HepG2 (cell line): ENCODE results near the gene SAA4. TPM values are rescaled to one million over a fixed set of nuclear protein-coding genes. Genes with fewer than 3 reads are reported as not detected.
A peak's percentile ranks its signal among the peaks of the same experiment; 100 is the strongest.

ENCODE experiments used
- ATAC-seq: fragments of 200-7000 bp; cut with Tn5 transposase; 3 replicates; pipeline ENCODE4 v1.9.1; 2020; ENCODE audit warnings: mild to moderate bottlenecking, moderate library complexity
- BruUV-seq: library from RNA; stranded (reverse); fragments of 400-500 nt; replicated peaks from 2 replicates; lab custom pipeline; 2021; lab: Mats Ljungman, UMichigan
- CTCF ChIA-PET: fragments of 300-600 bp; formaldehyde crosslinking; extraction: SDS; loops from one replicate; lab custom pipeline; 2021; ENCODE audit warnings: low total read pairs, inconsistent platforms, low intra/inter-chr PET ratio; lab: Yijun Ruan, JAX
- POLR2A ChIA-PET: fragments of 350-600 bp; sonication (Branson Sonifier 250); formaldehyde crosslinking; loops from one replicate; lab custom pipeline; 2020; ENCODE audit warnings: antibody characterized with exemption, inconsistent platforms; lab: Yijun Ruan, JAX
- DNase-seq: peaks from one replicate; pipeline ENCODE4 v3.0.0-alpha.2; 2015; ENCODE audit warnings: low spot score
- FAIRE-seq: peaks from 3 replicates; lab custom pipeline; 2011; peaks lifted over from hg19 to GRCh38; lab: Jason Lieb, UNC
- H2AFZ ChIP-seq: one replicate; pipeline ENCODE4 v1.6.1; 2011; ENCODE audit warnings: low read length, inconsistent platforms
- H3K27ac ChIP-seq: fragments of 300-600 bp; 3 replicates; pipeline ENCODE4 v1.8.0; 2011; ENCODE audit warnings: mixed run types, mild to moderate bottlenecking, mixed read lengths, low read length, inconsistent platforms; ENCODE audit not compliant: insufficient read depth; ENCODE audit errors: extremely low read length
- H3K27me3 ChIP-seq, 2 experiments: fragments of 200-600 bp in 1 of 2; 2 replicates in 1 of 2; 3 replicates in 1 of 2; pipeline versions ENCODE4 v1.6.0 to v1.8.0; 2011; ENCODE audit warnings: low read length in 2 of 2, mild to moderate bottlenecking in 2 of 2, moderate library complexity in 2 of 2, inconsistent platforms in 1 of 2; ENCODE audit not compliant: insufficient read depth in 2 of 2, control insufficient read depth in 1 of 2
- H3K36me3 ChIP-seq, 2 experiments: fragments of 200-600 bp in 1 of 2; replicated peaks in 1 of 2; 2 replicates in 1 of 2; 3 replicates in 1 of 2; pipeline versions ENCODE4 v1.5.1 to v1.8.0; 2011; ENCODE audit warnings: low read length in 2 of 2, inconsistent platforms in 1 of 2; ENCODE audit not compliant: insufficient read depth in 2 of 2, control insufficient read depth in 1 of 2
- H3K4me1 ChIP-seq: 2 replicates; pipeline ENCODE4 v1.5.1; 2012; ENCODE audit warnings: low read length, inconsistent platforms; ENCODE audit not compliant: insufficient read depth
- H3K4me2 ChIP-seq: 2 replicates; pipeline ENCODE4 v1.6.0; 2011; ENCODE audit warnings: low read depth, low read length, inconsistent platforms
- H3K4me3 ChIP-seq, 3 experiments: fragments of 200-600 bp in 1 of 3; sonication (generic), shearing (Covaris generic) in 1 of 3; replicated peaks in 1 of 3; 2 replicates each; pipeline ENCODE4 v1.5.1; 2011 to 2016; ENCODE audit warnings: low read length in 3 of 3, inconsistent platforms in 2 of 3, low read depth in 2 of 3, mild to moderate bottlenecking in 2 of 3, control low read depth in 1 of 3, mixed read lengths in 1 of 3; ENCODE audit not compliant: insufficient read depth in 1 of 3
- H3K79me2 ChIP-seq: one replicate; pipeline ENCODE4 v1.6.1; 2011; ENCODE audit warnings: low read length, inconsistent platforms; ENCODE audit not compliant: insufficient read depth
- H3K9ac ChIP-seq: 2 replicates; pipeline ENCODE4 v1.6.0; 2011; ENCODE audit warnings: mild to moderate bottlenecking, low read depth, low read length, inconsistent platforms; ENCODE audit not compliant: insufficient read depth
- H3K9me3 ChIP-seq: 2 replicates; pipeline ENCODE4 v1.5.1; 2012; ENCODE audit warnings: mild to moderate bottlenecking, low read length
- H4K20me1 ChIP-seq: 2 replicates; pipeline ENCODE4 v1.6.0; 2011; ENCODE audit warnings: inconsistent platforms, mild to moderate bottlenecking, low read length, moderate library complexity; ENCODE audit not compliant: insufficient read depth
- ETV6 ChIP-seq: sonication (generic); formaldehyde crosslinking; conservative IDR thresholded peaks from 2 replicates; pipeline ENCODE4 v1.4.0; 2020; ENCODE audit warnings: missing genetic modification reagents
- PPARG ChIP-seq: conservative IDR thresholded peaks from 2 replicates; pipeline ENCODE4 v1.6.1; 2016; ENCODE audit warnings: missing biosample characterization, missing genetic modification reagents
- RBM22 ChIP-seq: fragments of 200-400 bp; formaldehyde crosslinking; optimal IDR thresholded peaks from 2 replicates; pipeline ENCODE3; 2017; ENCODE audit warnings: mild to moderate bottlenecking, low read length, moderate library complexity
- RNF219 ChIP-seq: sonication (generic); formaldehyde crosslinking; IDR thresholded peaks from 2 replicates; pipeline ENCODE4 v1.5.0; 2020; ENCODE audit warnings: mild to moderate bottlenecking, missing genetic modification reagents
- STAG1 ChIP-seq: sonication (generic); formaldehyde crosslinking; IDR thresholded peaks from 2 replicates; pipeline ENCODE4 v1.4.0; 2020; ENCODE audit warnings: missing genetic modification reagents
- TEF ChIP-seq: sonication (generic); formaldehyde crosslinking; IDR thresholded peaks from 2 replicates; pipeline ENCODE4 v1.5.0; 2020; ENCODE audit warnings: missing genetic modification reagents
- ZHX2 ChIP-seq, 2 experiments: sonication (generic) in 1 of 2; formaldehyde crosslinking in 1 of 2; IDR thresholded peaks; 2 replicates each; pipeline versions ENCODE4 v1.6.1 to v1.9.0; 2014 to 2022; ENCODE audit warnings: antibody characterized with exemption in 1 of 2, borderline replicate concordance in 1 of 2, inconsistent platforms in 1 of 2, low read depth in 1 of 2, missing genetic modification reagents in 1 of 2
- ZNF614 ChIP-seq: IDR thresholded peaks from 2 replicates; pipeline ENCODE4 v1.6.1; 2018; ENCODE audit warnings: missing biosample characterization, missing genetic modification reagents, inconsistent platforms, borderline replicate concordance
- WGBS: methylation state at CpG from one replicate; pipeline ENCODE4 v1.1.6; 2017; ENCODE audit warnings: low lambda C conversion rate; 5-methylcytosine and 5-hydroxymethylcytosine counted together
- in situ Hi-C: cut with HindIII; loops from 2 replicates; pipeline ENCODE4 v1.10.0; 2017; ENCODE audit warnings: low pct_unique_long_range_greater_than_20kb; ENCODE audit not compliant: extremely low pct_ligation_motif_present
- intact Hi-C: fragments of 100-400 bp; cut with micrococcal nuclease; formaldehyde crosslinking; loops from one replicate; pipeline ENCODE4 v1.10.0; 2022; ENCODE audit not compliant: unreplicated experiment
- polyA plus RNA-seq, 8 experiments: library from polyadenylated mRNA; depleted of rRNA in 3 of 8; stranded (reverse) in 7 of 8; unstranded in 1 of 8; fragments of >200 nt; fragmentation: Illumina TruSeq in 4 of 8; extraction: Trizol in 4 of 8; gene quantifications; 2 replicates each; pipeline versions ENCODE4 v1.2.1 to v1.2.3, GENCODE V29; 2011 to 2016; ENCODE audit warnings: low read depth in 4 of 8, missing spikeins in 1 of 8, mixed read lengths in 1 of 8; ENCODE audit not compliant: insufficient read depth in 1 of 8
- total RNA-seq, 5 experiments: library from RNA; depleted of rRNA; stranded (reverse); fragments of >200 nt; fragmentation: Illumina TruSeq; extraction: Trizol; gene quantifications; 2 replicates each; pipeline ENCODE4 v1.2.3, GENCODE V29; 2016; ENCODE audit warnings: low read depth in 1 of 5

The SAA4 gene
- total and polyA plus RNA-seq, 2 of the 13 experiments (the other 11 are each of a cell fraction or from before 2014, with no cell fraction given) = 53.4 to 253 TPM

GRCh38 chr11:18271206-18271605 is 34.6 kb upstream of the SAA4 start (continued):
- no peak for TF ChIP-seq ZHX2 (IDR thresholded peaks at IDR 0.05; ENCODE audit: low read depth)
- no peak for TF ChIP-seq ZHX2 (CRISPR knock-in tag; IDR thresholded peaks at IDR 0.05; ENCODE audit: borderline replicate concordance)
- peak; percentile 98 for TF ChIP-seq ZNF614 (CRISPR knock-in tag)

GRCh38 chr11:18270102-18270501 is 33.5 kb upstream of the SAA4 start:
- 41% methylated on average over 3 of the region's 4 CpGs for WGBS
- Histone ChIP-seq H3K9ac (no peak overlapping the region), H3K79me2 (no peaks in the 10 kb centered on the region), H3K27me3 (no peaks in the 10 kb centered on the region), H3K36me3 (no peaks in the 10 kb centered on the region), H3K4me2 (no peak overlapping the region), H3K4me1 (peaks cover 15% of the 10 kb centered on the region), H2AFZ (no peak overlapping the region), H4K20me1 (no peaks in the 10 kb centered on the region), H3K4me3 (no peak overlapping the region), H3K27ac (no peak overlapping the region), H3K9me3 (no peaks in the 10 kb centered on the region)
- CTCF ChIA-PET = no interaction called here
- ATAC-seq (peak; percentile 39; the same call in 2 of the 3 replicates), FAIRE-seq (no peak), DNase-seq (no peak)
- intact Hi-C loops (no loop called here), in situ Hi-C loops (no loop called here)
- POLR2A ChIA-PET = no interaction called here
- BruUV-seq = no TSS peak
- TF ChIP-seq ETV6 (CRISPR knock-in tag) (no peak), PPARG (CRISPR knock-in tag) (no peak), RNF219 (no peak), TEF (CRISPR knock-in tag) (no peak), STAG1 (CRISPR knock-in tag) (peak; percentile 60), RBM22 (no peak)
